SKM-1 (cell line): ENCODE results near the gene MOCS2.

Source experiments
- DNase-seq: peaks from one replicate; lab custom pipeline; 2025; ENCODE audit not compliant: unreplicated experiment; lab: John Stamatoyannopoulos, UW

Gene MOCS2

GRCh38 chr5:53095217-53095616, 14.3 kb downstream of the MOCS2 start:
- no peak for DNase-seq

GRCh38 chr5:53092242-53092641, 17.3 kb downstream of the MOCS2 start:
- no peak for DNase-seq

GRCh38 chr5:53091289-53091688, 18.3 kb downstream of the MOCS2 start:
- no peak for DNase-seq

GRCh38 chr5:53090229-53090628, 19.3 kb downstream of the MOCS2 start:
- DNase-seq, result no peak

- no peak for DNase-seq
Measured at GRCh38 chr5:53089481-53089991, 20.0 kb downstream of the MOCS2 start.

- DNase-seq, result no peak
Measured at GRCh38 chr5:53087621-53088121, 21.9 kb downstream of the MOCS2 start.

GRCh38 chr5:53087171-53087570, 22.4 kb downstream of the MOCS2 start:
- DNase-seq, result no peak

- DNase-seq, result no peak
Measured at GRCh38 chr5:53084546-53085255, 24.9 kb downstream of the MOCS2 start.

GRCh38 chr5:53083927-53084326, 25.6 kb downstream of the MOCS2 start:
- no peak for DNase-seq

- DNase-seq, result no peak
Measured at GRCh38 chr5:53080271-53080670, 29.3 kb downstream of the MOCS2 start.

- DNase-seq, result no peak
Measured at GRCh38 chr5:53076014-53076583, 33.5 kb downstream of the MOCS2 start.

- no peak for DNase-seq
Measured at GRCh38 chr5:53073348-53073747, 36.2 kb downstream of the MOCS2 start.

GRCh38 chr5:53071738-53072137, 37.8 kb downstream of the MOCS2 start:
- DNase-seq, result no peak

GRCh38 chr5:53071298-53071697, 38.3 kb downstream of the MOCS2 start:
- DNase-seq, result no peak

- no peak for DNase-seq
Measured at GRCh38 chr5:53069626-53070025, 39.9 kb downstream of the MOCS2 start.

- DNase-seq, result no peak
Measured at GRCh38 chr5:53068291-53068836, 41.2 kb downstream of the MOCS2 start.

GRCh38 chr5:53067641-53068040, 41.9 kb downstream of the MOCS2 start:
- no peak for DNase-seq

GRCh38 chr5:53066088-53066487, 43.5 kb downstream of the MOCS2 start:
- DNase-seq, result no peak

GRCh38 chr5:53063791-53064190, 45.8 kb downstream of the MOCS2 start:
- DNase-seq, result no peak

GRCh38 chr5:53063176-53063575, 46.4 kb downstream of the MOCS2 start:
- no peak for DNase-seq

GRCh38 chr5:53059281-53059680, 50.3 kb downstream of the MOCS2 start:
- DNase-seq, result no peak

GRCh38 chr5:53055365-53055764, 54.2 kb downstream of the MOCS2 start:
- no peak for DNase-seq
